ENCODE results near the gene LUC7L3.

DNA sequence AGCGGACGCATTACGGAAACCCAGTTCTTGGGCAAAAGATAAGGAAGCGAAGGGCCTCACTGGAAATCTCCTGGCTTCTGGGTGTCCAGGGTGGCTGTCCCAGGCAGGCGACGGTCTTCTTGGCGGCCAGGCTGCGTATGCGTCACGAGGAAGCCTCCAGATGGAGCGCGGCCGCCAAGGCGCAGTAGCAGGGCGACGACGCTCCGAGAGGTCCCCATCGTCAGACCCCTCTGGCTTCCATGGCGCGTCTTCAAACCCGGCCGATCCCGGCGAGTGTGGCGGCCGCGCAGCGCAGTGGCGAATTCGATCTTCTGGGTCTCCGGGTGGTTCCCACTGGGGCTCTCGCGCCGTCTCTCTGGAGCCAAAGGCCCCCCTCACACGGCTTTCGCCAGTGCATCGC, 61.8 kb downstream of the LUC7L3 start:
- TF ChIP-seq POLR2A (IDR thresholded peaks at IDR 0.05) (no peak), POLR2AphosphoS5 (IDR thresholded peaks at IDR 0.05; ENCODE audit: insufficient read depth in 1 of 2, low read depth in 1 of 2) (peak in 1 of 2 donors; percentile 16)

Measured in vagina (tissue), 2 donors.